HepG2 (cell line): ENCODE data around the gene HACL1. TPM values are rescaled to one million over a fixed set of nuclear protein-coding genes. Genes with fewer than 3 reads are reported as not detected.

Source experiments
- ASH2L ChIP-seq: fragments of 300-600, 200-600 bp; sonication (generic); IDR thresholded peaks from 2 replicates; pipeline ENCODE4 v1.7.0; 2017; ENCODE audit warnings: low read depth, mild to moderate bottlenecking, moderate library complexity, mixed read lengths, low read length; ENCODE audit not compliant: insufficient read length
- CSRNP2 ChIP-seq: sonication (generic); formaldehyde crosslinking; conservative IDR thresholded peaks from 2 replicates; pipeline ENCODE4 v1.8.0; 2022; ENCODE audit warnings: low read depth, missing genetic modification reagents
- DPF2 ChIP-seq: sonication (generic); formaldehyde crosslinking; IDR thresholded peaks from 2 replicates; pipeline ENCODE4 v1.4.0; 2020; ENCODE audit warnings: mild to moderate bottlenecking, low read depth, missing genetic modification reagents, borderline replicate concordance
- ETV5 ChIP-seq: IDR thresholded peaks from 2 replicates; pipeline ENCODE4 v1.6.1; 2018; ENCODE audit warnings: missing biosample characterization, missing genetic modification reagents, inconsistent platforms, borderline replicate concordance
- FOSL2 ChIP-seq: sonication (generic); formaldehyde crosslinking; IDR thresholded peaks from 2 replicates; pipeline ENCODE4 v1.4.0; 2020; ENCODE audit warnings: missing genetic modification reagents
- GPN1 ChIP-seq: sonication (generic); formaldehyde crosslinking; IDR thresholded peaks from 2 replicates; pipeline ENCODE4 v1.5.1; 2020; ENCODE audit warnings: missing genetic modification reagents, borderline replicate concordance
- HHEX ChIP-seq: IDR thresholded peaks from 2 replicates; pipeline ENCODE4 v1.6.1; 2016; ENCODE audit warnings: control low read depth
- HNF4G ChIP-seq, 2 experiments: sonication (generic) in 1 of 2; formaldehyde crosslinking in 1 of 2; IDR thresholded peaks; 2 replicates each; pipeline versions ENCODE4 v1.4.0 to v1.6.1; 2011 to 2020; ENCODE audit warnings: borderline replicate concordance in 2 of 2, low read depth in 2 of 2, mild to moderate bottlenecking in 2 of 2, low read length in 1 of 2, missing genetic modification reagents in 1 of 2, moderate library complexity in 1 of 2
- MAFG ChIP-seq: sonication (generic); formaldehyde crosslinking; IDR thresholded peaks from 2 replicates; pipeline ENCODE4 v1.5.1; 2020; ENCODE audit warnings: mild to moderate bottlenecking, missing genetic modification reagents
- MED1 ChIP-seq: sonication (generic); formaldehyde crosslinking; IDR thresholded peaks from 2 replicates; pipeline ENCODE4 v1.4.0; 2020; ENCODE audit warnings: missing genetic modification reagents
- NR1H2 ChIP-seq: sonication (generic); formaldehyde crosslinking; IDR thresholded peaks from 2 replicates; pipeline ENCODE4 v1.8.1; 2022; ENCODE audit warnings: low read depth, missing genetic modification reagents, borderline replicate concordance
- NR2F2 ChIP-seq: IDR thresholded peaks from 2 replicates; pipeline ENCODE4 v1.6.1; 2012; ENCODE audit warnings: low read depth, inconsistent platforms, borderline replicate concordance
- SMYD3 ChIP-seq: sonication (generic); formaldehyde crosslinking; IDR thresholded peaks from 2 replicates; pipeline ENCODE4 v1.8.1; 2023; ENCODE audit warnings: mild to moderate bottlenecking, missing genetic modification reagents
- SOX13 ChIP-seq, 3 experiments: fragments of 450-650 bp in 1 of 3; sonication (generic) in 1 of 3; formaldehyde crosslinking in 1 of 3; IDR thresholded peaks in 2 of 3; conservative IDR thresholded peaks in 1 of 3; 2 replicates each; pipeline versions ENCODE4 v1.5.0 to v1.6.1; 2016 to 2020; ENCODE audit warnings: antibody characterized with exemption in 1 of 3, mild to moderate bottlenecking in 1 of 3, missing compliant biosample characterization in 1 of 3, missing genetic modification reagents in 1 of 3, moderate library complexity in 1 of 3
- THAP11 ChIP-seq: IDR thresholded peaks from 2 replicates; pipeline ENCODE4 v1.6.1; 2016; ENCODE audit warnings: missing biosample characterization, missing genetic modification reagents
- XRCC5 ChIP-seq: fragments of 200-400 bp; formaldehyde crosslinking; optimal IDR thresholded peaks from 2 replicates; pipeline ENCODE3; 2017; ENCODE audit warnings: mild to moderate bottlenecking, low read length
- ZBTB20 ChIP-seq: sonication (generic); formaldehyde crosslinking; IDR thresholded peaks from 2 replicates; pipeline ENCODE4 v1.8.1; 2023; ENCODE audit warnings: missing genetic modification reagents, low read depth, mild to moderate bottlenecking, borderline replicate concordance
- ZBTB21 ChIP-seq: sonication (generic); formaldehyde crosslinking; IDR thresholded peaks from 2 replicates; pipeline ENCODE4 v1.4.0; 2020; ENCODE audit warnings: missing genetic modification reagents
- ZMYM2 ChIP-seq: sonication (generic); formaldehyde crosslinking; IDR thresholded peaks from 2 replicates; pipeline ENCODE4 v1.8.0; 2022; ENCODE audit warnings: mild to moderate bottlenecking, missing genetic modification reagents
- ZMYM4 ChIP-seq: sonication (generic); formaldehyde crosslinking; IDR thresholded peaks from 2 replicates; pipeline ENCODE4 v1.8.1; 2023; ENCODE audit warnings: mild to moderate bottlenecking, missing genetic modification reagents
- ZNF260 ChIP-seq: sonication (generic); formaldehyde crosslinking; IDR thresholded peaks from 2 replicates; pipeline ENCODE4 v1.4.0; 2020; ENCODE audit warnings: missing genetic modification reagents, low read depth, mild to moderate bottlenecking, borderline replicate concordance
- ZNF331 ChIP-seq: sonication (generic); formaldehyde crosslinking; IDR thresholded peaks from 2 replicates; pipeline ENCODE4 v1.4.0; 2020; ENCODE audit warnings: missing genetic modification reagents
- ZNF430 ChIP-seq: sonication (generic); formaldehyde crosslinking; IDR thresholded peaks from 2 replicates; pipeline ENCODE4 v1.9.0; 2021; ENCODE audit warnings: mild to moderate bottlenecking, missing genetic modification reagents
- ZNF549 ChIP-seq: sonication (generic); formaldehyde crosslinking; IDR thresholded peaks from 2 replicates; pipeline ENCODE4 v1.5.0; 2020; ENCODE audit warnings: missing genetic modification reagents
- ZNF619 ChIP-seq: sonication (generic); formaldehyde crosslinking; IDR thresholded peaks from 2 replicates; pipeline ENCODE4 v1.4.0; 2020; ENCODE audit warnings: mild to moderate bottlenecking, missing genetic modification reagents
- ZNF644 ChIP-seq: IDR thresholded peaks from 2 replicates; pipeline ENCODE4 v1.6.1; 2016; ENCODE audit warnings: low read depth
- ZNF670 ChIP-seq: sonication (generic); formaldehyde crosslinking; IDR thresholded peaks from 2 replicates; pipeline ENCODE4 v1.8.0; 2022; ENCODE audit warnings: mild to moderate bottlenecking, missing genetic modification reagents, borderline replicate concordance
- ZNF747 ChIP-seq: sonication (generic); formaldehyde crosslinking; IDR thresholded peaks from 2 replicates; pipeline ENCODE4 v1.8.1; 2023; ENCODE audit warnings: missing genetic modification reagents, mild to moderate bottlenecking, borderline replicate concordance
- ZNF784 ChIP-seq: sonication (generic); formaldehyde crosslinking; IDR thresholded peaks from 2 replicates; pipeline ENCODE4 v1.5.1; 2020; ENCODE audit warnings: missing genetic modification reagents, mild to moderate bottlenecking, borderline replicate concordance
- ZSCAN31 ChIP-seq: sonication (generic); formaldehyde crosslinking; IDR thresholded peaks from 2 replicates; pipeline ENCODE4 v1.5.0; 2020; ENCODE audit warnings: low read depth, mild to moderate bottlenecking, missing genetic modification reagents
- polyA plus RNA-seq, 8 experiments: library from polyadenylated mRNA; depleted of rRNA in 3 of 8; stranded (reverse) in 7 of 8; unstranded in 1 of 8; fragments of >200 nt; fragmentation: Illumina TruSeq in 4 of 8; extraction: Trizol in 4 of 8; gene quantifications; 2 replicates each; pipeline versions ENCODE4 v1.2.1 to v1.2.3, GENCODE V29; 2011 to 2016; ENCODE audit warnings: low read depth in 4 of 8, missing spikeins in 1 of 8, mixed read lengths in 1 of 8; ENCODE audit not compliant: insufficient read depth in 1 of 8
- total RNA-seq, 5 experiments: library from RNA; depleted of rRNA; stranded (reverse); fragments of >200 nt; fragmentation: Illumina TruSeq; extraction: Trizol; gene quantifications; 2 replicates each; pipeline ENCODE4 v1.2.3, GENCODE V29; 2016; ENCODE audit warnings: low read depth in 1 of 5

HACL1 gene
- total and polyA plus RNA-seq, 2 of the 13 experiments (the other 11 are each of a cell fraction or from before 2014, with no cell fraction given) = 22.1 to 25.7 TPM

GRCh38 chr3:15606434-15606891 lies 5.1 kb upstream of the HACL1 start (continued):
- no peak for TF ChIP-seq ZNF260 (CRISPR knock-in tag)
- TF ChIP-seq XRCC5 = no peak
- peak; percentile 66 for TF ChIP-seq FOSL2 (CRISPR knock-in tag)
- TF ChIP-seq MAFG = peak; percentile 87
- no peak for TF ChIP-seq NR1H2 (CRISPR knock-in tag)
- 0 out of 2 replicates have a peak, but pooled peaks have one; percentile 25 for TF ChIP-seq SMYD3 (CRISPR knock-in tag)
- TF ChIP-seq DPF2 = 0 out of 2 replicates have a peak, but pooled peaks have one; percentile 24
- TF ChIP-seq ZNF784 = no peak
- peak; percentile 52 for TF ChIP-seq ASH2L
- TF ChIP-seq ZBTB20 (CRISPR knock-in tag) = no peak
- TF ChIP-seq GPN1 (CRISPR knock-in tag) = no peak
- TF ChIP-seq CSRNP2 (CRISPR knock-in tag) = no peak
- no peak for TF ChIP-seq ZNF430 (CRISPR knock-in tag)
- TF ChIP-seq ZMYM2 (CRISPR knock-in tag) = 0 out of 2 replicates have a peak, but pooled peaks have one; percentile 22
- TF ChIP-seq ZSCAN31 = 0 out of 2 replicates have a peak, but pooled peaks have one; percentile 44
- no peak for TF ChIP-seq ZBTB21 (CRISPR knock-in tag)
- TF ChIP-seq ZMYM4 (CRISPR knock-in tag) = no peak
- TF ChIP-seq HNF4G (IDR thresholded peaks at IDR 0.05; ENCODE audit: borderline replicate concordance, low read depth, low read length) = peak; percentile 82
- TF ChIP-seq HNF4G (CRISPR knock-in tag; IDR thresholded peaks at IDR 0.05; ENCODE audit: borderline replicate concordance, low read depth) = no peak
- peak; percentile 75 for TF ChIP-seq NR2F2
- no peak for TF ChIP-seq ZNF549 (CRISPR knock-in tag)
- TF ChIP-seq ZNF619 (CRISPR knock-in tag) = no peak
- TF ChIP-seq ZNF331 (CRISPR knock-in tag) = peak; percentile 54; the same call in 1 of the 2 replicates
- TF ChIP-seq ETV5 (CRISPR knock-in tag) = peak; percentile 14; the same call in 1 of the 2 replicates
- TF ChIP-seq ZNF644 (CRISPR knock-in tag) = peak; percentile 77
- TF ChIP-seq ZNF747 (CRISPR knock-in tag) = 0 out of 2 replicates have a peak, but pooled peaks have one; percentile 27
- peak; percentile 32; the same call in 1 of the 2 replicates for TF ChIP-seq THAP11 (CRISPR knock-in tag)
- TF ChIP-seq MED1 = peak; percentile 35; the same call in 1 of the 2 replicates
- peak; percentile 85 for TF ChIP-seq SOX13 (IDR thresholded peaks at IDR 0.05)
- peak in 1 of 2 experiments; percentile 98; a peak in 2 of 4 replicates for TF ChIP-seq SOX13 (CRISPR knock-in tag; conservative IDR thresholded peaks at IDR 0.05 in 1 of 2, IDR thresholded peaks at IDR 0.05 in 1 of 2)
- peak; percentile 29; the same call in 1 of the 2 replicates for TF ChIP-seq HHEX
- TF ChIP-seq ZNF670 (CRISPR knock-in tag) = no peak
